ENCODE data around the gene C3orf38. TPM values are rescaled to one million over a fixed set of nuclear protein-coding genes. Genes with fewer than 3 reads are reported as not detected.

C3orf38 gene
- total RNA-seq, 4 donors from 2014 or later, result 6.0 to 14.5 (median 8.5) TPM

DNA sequence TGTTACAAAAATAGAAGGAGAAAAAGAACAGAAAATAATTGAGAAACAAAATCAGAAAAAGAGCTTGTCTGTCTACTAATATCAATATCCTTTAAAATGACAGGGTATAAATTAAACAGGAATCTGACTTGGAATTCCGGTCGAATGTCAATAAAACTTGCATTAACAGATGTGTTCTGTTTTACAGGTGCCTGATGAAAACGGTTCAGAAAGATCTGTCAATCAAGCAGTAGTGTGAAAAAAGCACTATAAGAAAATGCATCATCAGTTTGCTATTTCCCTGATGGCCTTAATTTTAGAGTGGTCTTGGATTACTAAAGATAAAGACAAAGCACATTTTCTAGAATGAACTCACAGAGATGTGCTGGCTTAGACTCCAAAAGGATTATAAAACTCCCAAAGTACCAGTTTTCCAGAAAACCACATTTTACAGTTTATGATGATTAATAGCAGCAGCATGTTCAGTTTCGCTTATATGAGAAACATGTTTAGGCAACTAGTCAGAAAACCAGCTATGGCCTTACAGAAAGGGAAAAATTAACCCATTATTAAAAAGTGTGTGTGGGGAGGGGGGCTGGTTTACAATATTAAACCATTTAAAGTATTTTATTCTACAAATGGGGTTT lies 8.2 kb upstream of the C3orf38 start:
- H3K9me3 ChIP-seq, result no peaks in the 10 kb centered on the region
- DNase-seq, result no peak
- H3K4me3 ChIP-seq, result no peak overlapping the region
- H3K4me1 ChIP-seq, result no peaks in the 10 kb centered on the region
- in situ Hi-C loops (cut with MboI; ENCODE audit: low sequenced_read_pairs in 4 of 4), result loop anchor here in 1 of 4 donors (10.0 kb wide), 1 partner anchor 87 kb away; the partner anchor contains the start of genes CGGBP1 and ZNF654
- TF ChIP-seq, protein P1, sequence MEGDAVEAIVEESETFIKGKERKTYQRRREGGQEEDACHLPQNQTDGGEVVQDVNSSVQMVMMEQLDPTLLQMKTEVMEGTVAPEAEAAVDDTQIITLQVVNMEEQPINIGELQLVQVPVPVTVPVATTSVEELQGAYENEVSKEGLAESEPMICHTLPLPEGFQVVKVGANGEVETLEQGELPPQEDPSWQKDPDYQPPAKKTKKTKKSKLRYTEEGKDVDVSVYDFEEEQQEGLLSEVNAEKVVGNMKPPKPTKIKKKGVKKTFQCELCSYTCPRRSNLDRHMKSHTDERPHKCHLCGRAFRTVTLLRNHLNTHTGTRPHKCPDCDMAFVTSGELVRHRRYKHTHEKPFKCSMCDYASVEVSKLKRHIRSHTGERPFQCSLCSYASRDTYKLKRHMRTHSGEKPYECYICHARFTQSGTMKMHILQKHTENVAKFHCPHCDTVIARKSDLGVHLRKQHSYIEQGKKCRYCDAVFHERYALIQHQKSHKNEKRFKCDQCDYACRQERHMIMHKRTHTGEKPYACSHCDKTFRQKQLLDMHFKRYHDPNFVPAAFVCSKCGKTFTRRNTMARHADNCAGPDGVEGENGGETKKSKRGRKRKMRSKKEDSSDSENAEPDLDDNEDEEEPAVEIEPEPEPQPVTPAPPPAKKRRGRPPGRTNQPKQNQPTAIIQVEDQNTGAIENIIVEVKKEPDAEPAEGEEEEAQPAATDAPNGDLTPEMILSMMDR (IDR thresholded peaks at IDR 0.05 in 4 of 5, conservative IDR thresholded peaks at IDR 0.05 in 1 of 5), result no peak
- no peak for TF ChIP-seq POLR2A (IDR thresholded peaks at IDR 0.05)
- no peaks in the 10 kb centered on the region for H3K27me3 ChIP-seq
- peaks cover 0 to 35% of the 10 kb centered on the region in 2 donors for H3K36me3 ChIP-seq
- intact Hi-C loops (cut with DNase I; ENCODE audit: low total_unique reads), result loop anchor here (10.0 kb wide), 1 partner anchor 917 kb away; the partner anchor contains the start of gene CHMP2B
- no peak for ATAC-seq
- H3K27ac ChIP-seq, result no peak overlapping the region

DNA sequence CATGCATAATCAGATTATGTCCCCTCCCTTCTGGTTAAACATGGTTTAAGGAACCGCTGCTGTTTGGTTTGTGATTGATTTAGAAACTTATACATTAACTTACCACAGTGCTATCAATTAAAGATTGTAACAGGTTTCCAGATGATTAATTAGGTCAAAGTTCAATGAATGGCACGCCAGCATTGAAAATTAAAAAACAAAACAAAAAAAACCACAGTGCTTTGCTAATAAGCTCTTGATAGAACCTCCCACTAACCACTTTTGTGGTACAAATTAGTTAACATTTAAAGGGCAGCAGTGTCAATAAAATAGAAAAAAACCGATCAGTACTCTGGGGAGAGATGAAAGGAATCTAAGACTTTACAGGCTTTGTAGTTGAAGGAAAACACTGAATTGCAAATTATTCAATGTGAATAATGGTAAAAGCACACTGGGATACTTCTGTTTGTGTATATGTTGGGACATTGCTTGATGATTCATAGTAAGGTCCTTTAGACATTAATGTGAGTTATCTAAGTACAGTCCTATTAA lies 7.6 kb upstream of the C3orf38 start:
- Histone ChIP-seq H3K27me3 (no peaks in the 10 kb centered on the region), H3K4me1 (no peaks in the 10 kb centered on the region), H3K9me3 (no peaks in the 10 kb centered on the region), H3K27ac (no peak overlapping the region), H3K36me3 (peaks cover 0 to 33% of the 10 kb centered on the region in 2 donors), H3K4me3 (no peak overlapping the region)
- in situ Hi-C loops (cut with MboI; ENCODE audit: low sequenced_read_pairs in 4 of 4), result loop anchor here in 1 of 4 donors (10.0 kb wide), 1 partner anchor 87 kb away; the partner anchor contains the start of genes CGGBP1 and ZNF654
- DNase-seq (no peak), ATAC-seq (no peak)
- intact Hi-C loops (cut with DNase I; ENCODE audit: low total_unique reads), result loop anchor here (10.0 kb wide), 1 partner anchor 917 kb away; the partner anchor contains the start of gene CHMP2B
- TF ChIP-seq, protein P1 (IDR thresholded peaks at IDR 0.05 in 4 of 5, conservative IDR thresholded peaks at IDR 0.05 in 1 of 5), result no peak
- no peak for TF ChIP-seq POLR2A (IDR thresholded peaks at IDR 0.05)

DNA sequence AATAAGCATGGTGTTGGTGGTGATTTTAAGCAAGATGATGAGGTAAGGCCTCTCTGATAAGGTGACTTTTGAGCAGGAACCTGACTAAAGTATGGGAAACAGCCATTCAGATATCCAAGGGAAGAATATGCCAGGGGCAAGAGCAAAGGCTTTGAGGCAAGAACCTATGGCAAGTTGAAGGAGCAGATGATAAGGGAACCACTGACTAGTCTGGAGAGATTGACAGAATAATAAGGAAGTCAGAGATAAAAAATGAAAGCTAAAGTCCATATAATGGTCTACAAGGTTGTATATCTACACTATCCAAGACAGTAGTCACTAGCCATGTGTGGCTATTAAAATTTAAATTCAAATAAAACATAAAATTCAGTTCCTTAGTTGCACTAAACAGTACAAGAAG lies 2.5 kb upstream of the C3orf38 start:
- ATAC-seq (no peak), DNase-seq (no peak)
- Histone ChIP-seq H3K27me3 (no peaks in the 10 kb centered on the region), H3K36me3 (no peaks in the 10 kb centered on the region), H3K4me1 (peaks cover 15 to 18% of the 10 kb centered on the region in 2 donors), H3K9me3 (no peaks in the 10 kb centered on the region), H3K4me3 (no peak overlapping the region), H3K27ac (no peak overlapping the region)
- intact Hi-C loops (cut with DNase I; ENCODE audit: low total_unique reads) (loop anchor here (10.0 kb wide), 1 partner anchor 922 kb away; the partner anchor contains the start of gene CHMP2B), in situ Hi-C loops (cut with MboI; ENCODE audit: low sequenced_read_pairs in 4 of 4) (loop anchor here in 1 of 4 donors (10.0 kb wide), 1 partner anchor 92 kb away; the partner anchor contains the start of genes CGGBP1 and ZNF654)
- TF ChIP-seq, protein P1 (IDR thresholded peaks at IDR 0.05 in 4 of 5, conservative IDR thresholded peaks at IDR 0.05 in 1 of 5), result no peak
- TF ChIP-seq POLR2A (IDR thresholded peaks at IDR 0.05), result no peak

DNA sequence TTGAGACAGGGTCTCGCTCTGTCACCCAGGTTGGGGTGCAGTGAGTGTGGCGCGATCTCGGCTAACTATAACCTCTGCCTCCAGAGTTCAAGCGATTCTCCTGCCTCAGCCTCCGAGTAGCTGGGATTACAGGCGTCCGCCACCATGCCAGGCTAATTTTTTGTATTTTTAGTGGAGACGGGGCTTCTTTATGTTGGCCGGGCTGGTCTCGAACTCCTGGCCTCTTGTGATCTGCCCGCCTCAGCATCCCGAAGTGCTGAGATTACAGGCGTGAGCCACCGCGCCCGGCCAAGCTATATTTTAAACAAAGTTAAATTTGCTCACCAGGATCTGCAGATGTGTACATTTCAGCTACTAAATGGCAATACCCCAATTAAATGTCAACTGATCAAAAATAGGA lies 1.1 kb upstream of the C3orf38 start:
- intact Hi-C loops (cut with DNase I; ENCODE audit: low total_unique reads), result loop anchor here (10.0 kb wide), 1 partner anchor 924 kb away; the partner anchor contains the start of gene CHMP2B
- ATAC-seq (no peak), DNase-seq (no peak)
- Histone ChIP-seq H3K4me1 (peaks cover 15 to 18% of the 10 kb centered on the region in 2 donors), H3K36me3 (peaks cover 0 to 3% of the 10 kb centered on the region in 2 donors), H3K27ac (peak overlapping the region in 1 of 4 donors; percentile 91), H3K9me3 (no peaks in the 10 kb centered on the region), H3K4me3 (peak overlapping the region; percentile 75 to 96 (median 90)), H3K27me3 (no peaks in the 10 kb centered on the region)
- in situ Hi-C loops (cut with MboI; ENCODE audit: low sequenced_read_pairs in 4 of 4), result loop anchor here in 1 of 4 donors (10.0 kb wide), 1 partner anchor 94 kb away; the partner anchor contains the start of genes CGGBP1 and ZNF654
- TF ChIP-seq, protein P1 (IDR thresholded peaks at IDR 0.05 in 4 of 5, conservative IDR thresholded peaks at IDR 0.05 in 1 of 5), result no peak
- TF ChIP-seq POLR2A (IDR thresholded peaks at IDR 0.05), result no peak
